Suprapubic skin (tissue), 4 donors: ENCODE measurements around the gene HPSE2.

Source experiments
- POLR2A ChIP-seq, 2 donors: fragments of 450-650 bp; IDR thresholded peaks; one replicate each; pipeline ENCODE4 v1.6.1; 2017; ENCODE audit warnings: antibody characterized with exemption in 2 of 2, mild to moderate bottlenecking in 2 of 2, moderate library complexity in 2 of 2
- POLR2AphosphoS5 ChIP-seq, 3 donors: sonication (generic); formaldehyde crosslinking; IDR thresholded peaks; one replicate each; pipeline ENCODE4 v1.6.1; 2017; ENCODE audit warnings: antibody characterized with exemption in 3 of 3
- TF ChIP-seq, protein P1 (sequence below), 2 donors: fragments of 200-600 bp in 1 of 2; fragments of 450-650 bp in 1 of 2; sonication (generic) in 1 of 2; IDR thresholded peaks; one replicate each; pipeline ENCODE4 v1.5.1; 2016 to 2019; ENCODE audit warnings: antibody characterized with exemption in 2 of 2, mild to moderate bottlenecking in 1 of 2, moderate library complexity in 1 of 2

- TF ChIP-seq, protein P1, sequence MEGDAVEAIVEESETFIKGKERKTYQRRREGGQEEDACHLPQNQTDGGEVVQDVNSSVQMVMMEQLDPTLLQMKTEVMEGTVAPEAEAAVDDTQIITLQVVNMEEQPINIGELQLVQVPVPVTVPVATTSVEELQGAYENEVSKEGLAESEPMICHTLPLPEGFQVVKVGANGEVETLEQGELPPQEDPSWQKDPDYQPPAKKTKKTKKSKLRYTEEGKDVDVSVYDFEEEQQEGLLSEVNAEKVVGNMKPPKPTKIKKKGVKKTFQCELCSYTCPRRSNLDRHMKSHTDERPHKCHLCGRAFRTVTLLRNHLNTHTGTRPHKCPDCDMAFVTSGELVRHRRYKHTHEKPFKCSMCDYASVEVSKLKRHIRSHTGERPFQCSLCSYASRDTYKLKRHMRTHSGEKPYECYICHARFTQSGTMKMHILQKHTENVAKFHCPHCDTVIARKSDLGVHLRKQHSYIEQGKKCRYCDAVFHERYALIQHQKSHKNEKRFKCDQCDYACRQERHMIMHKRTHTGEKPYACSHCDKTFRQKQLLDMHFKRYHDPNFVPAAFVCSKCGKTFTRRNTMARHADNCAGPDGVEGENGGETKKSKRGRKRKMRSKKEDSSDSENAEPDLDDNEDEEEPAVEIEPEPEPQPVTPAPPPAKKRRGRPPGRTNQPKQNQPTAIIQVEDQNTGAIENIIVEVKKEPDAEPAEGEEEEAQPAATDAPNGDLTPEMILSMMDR (IDR thresholded peaks at IDR 0.05) = no peak
- TF ChIP-seq POLR2A (IDR thresholded peaks at IDR 0.05) (no peak), POLR2AphosphoS5 (IDR thresholded peaks at IDR 0.05) (no peak)
Observed at GRCh38 chr10:98610836-98611235, 624.8 kb downstream of the HPSE2 start.
